Esophagus muscularis mucosa (tissue), 4 donors: ENCODE measurements around the gene KLHL13.

Experiments
- EP300 ChIP-seq: sonication (generic); formaldehyde crosslinking; IDR thresholded peaks from one replicate; pipeline ENCODE4 v1.6.1; 2017; ENCODE audit warnings: antibody characterized with exemption
- POLR2A ChIP-seq: fragments of 450-650 bp; IDR thresholded peaks from one replicate; pipeline ENCODE4 v1.6.1; 2017; ENCODE audit warnings: antibody characterized with exemption, moderate library complexity, mild to moderate bottlenecking, low read depth
- POLR2AphosphoS5 ChIP-seq, 2 donors: sonication (generic); formaldehyde crosslinking; IDR thresholded peaks; one replicate each; pipeline ENCODE4 v1.6.1; 2017; ENCODE audit warnings: antibody characterized with exemption in 2 of 2
- TF ChIP-seq, protein P1 (sequence below), 3 experiments: fragments of 200-600 bp in 2 of 3; fragments of 450-650 bp in 1 of 3; sonication (generic) in 2 of 3; IDR thresholded peaks; one replicate each; pipeline ENCODE4 v1.5.1; 2017 to 2019; ENCODE audit warnings: antibody characterized with exemption in 3 of 3, mild to moderate bottlenecking in 2 of 3, moderate library complexity in 1 of 3

GRCh38 chrX:118109065-118109464 lies 7.5 kb downstream of the KLHL13 start:
- TF ChIP-seq, protein P1, sequence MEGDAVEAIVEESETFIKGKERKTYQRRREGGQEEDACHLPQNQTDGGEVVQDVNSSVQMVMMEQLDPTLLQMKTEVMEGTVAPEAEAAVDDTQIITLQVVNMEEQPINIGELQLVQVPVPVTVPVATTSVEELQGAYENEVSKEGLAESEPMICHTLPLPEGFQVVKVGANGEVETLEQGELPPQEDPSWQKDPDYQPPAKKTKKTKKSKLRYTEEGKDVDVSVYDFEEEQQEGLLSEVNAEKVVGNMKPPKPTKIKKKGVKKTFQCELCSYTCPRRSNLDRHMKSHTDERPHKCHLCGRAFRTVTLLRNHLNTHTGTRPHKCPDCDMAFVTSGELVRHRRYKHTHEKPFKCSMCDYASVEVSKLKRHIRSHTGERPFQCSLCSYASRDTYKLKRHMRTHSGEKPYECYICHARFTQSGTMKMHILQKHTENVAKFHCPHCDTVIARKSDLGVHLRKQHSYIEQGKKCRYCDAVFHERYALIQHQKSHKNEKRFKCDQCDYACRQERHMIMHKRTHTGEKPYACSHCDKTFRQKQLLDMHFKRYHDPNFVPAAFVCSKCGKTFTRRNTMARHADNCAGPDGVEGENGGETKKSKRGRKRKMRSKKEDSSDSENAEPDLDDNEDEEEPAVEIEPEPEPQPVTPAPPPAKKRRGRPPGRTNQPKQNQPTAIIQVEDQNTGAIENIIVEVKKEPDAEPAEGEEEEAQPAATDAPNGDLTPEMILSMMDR (IDR thresholded peaks at IDR 0.05): no peak
- TF ChIP-seq POLR2A: no peak
- TF ChIP-seq POLR2AphosphoS5 (IDR thresholded peaks at IDR 0.05): no peak
- no peak for TF ChIP-seq EP300
